HG03460 (cell line): ENCODE data around the gene BTG1.

Experiments used
- ATAC-seq: cut with Tn5 transposase; IDR thresholded peaks from one replicate; pipeline ENCODE4 v1.9.1; 2021; ENCODE audit not compliant: unreplicated experiment

Gene BTG1

DNA sequence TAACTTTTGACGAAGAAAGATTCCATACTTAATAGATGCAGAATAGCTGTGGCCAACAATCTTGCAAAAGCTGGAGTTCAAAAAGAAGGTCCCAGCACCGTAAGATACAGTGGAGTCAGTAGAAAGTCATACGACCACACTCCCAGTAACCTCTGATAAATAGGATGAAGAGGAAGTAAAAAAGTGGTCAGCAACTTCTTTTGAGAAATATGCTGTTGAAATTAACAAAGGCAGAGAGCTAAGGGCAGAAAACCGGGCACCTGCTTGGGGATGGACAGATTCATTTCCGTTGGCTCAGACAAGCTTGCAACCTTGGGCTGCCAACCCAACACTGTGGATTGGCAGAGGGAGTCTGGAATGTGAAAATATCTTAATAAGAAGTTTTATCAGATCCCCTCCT lies 40.0 kb downstream of the BTG1 start:
- ATAC-seq: no peak

- no peak for ATAC-seq
Measured at GRCh38 chr12:92105110-92105509, 40.5 kb downstream of the BTG1 start.

- ATAC-seq: no peak
Measured at GRCh38 chr12:92102606-92103005, 43.0 kb downstream of the BTG1 start.

DNA sequence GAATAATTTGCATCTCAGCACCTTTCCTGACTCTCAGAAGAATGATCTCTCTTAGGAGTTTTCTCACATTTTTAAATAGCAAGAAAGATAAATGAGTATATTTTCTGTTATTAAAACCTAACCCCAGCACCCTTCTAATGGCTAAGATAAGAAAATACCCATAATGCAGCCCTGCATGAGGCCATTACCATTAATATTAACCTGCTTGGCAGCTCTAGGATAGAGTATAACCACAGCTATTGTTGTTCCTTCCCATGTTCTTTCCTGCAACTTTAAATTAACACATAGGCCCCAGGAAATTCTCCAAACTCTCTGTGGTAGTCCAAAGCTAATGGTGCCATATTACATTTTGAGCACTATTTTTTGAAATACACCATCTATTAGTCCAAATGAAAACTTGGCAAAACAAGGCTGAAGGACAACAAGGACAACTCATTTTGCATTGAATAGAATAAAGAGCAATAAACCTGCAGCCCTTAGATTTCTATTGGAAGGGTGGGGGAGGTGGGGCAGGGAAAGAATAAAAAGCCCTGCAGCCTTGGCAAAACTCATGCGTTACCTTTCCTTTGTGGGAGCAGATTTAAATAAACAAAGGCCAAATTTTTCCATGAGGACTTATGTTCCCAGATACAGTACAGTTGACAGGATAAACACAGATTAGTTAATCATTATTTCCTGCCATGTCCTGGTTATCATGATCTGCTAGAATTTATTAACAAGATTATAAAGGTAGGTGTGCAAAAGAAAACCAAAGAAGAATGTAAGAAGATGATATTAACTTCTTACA lies 46.9 kb downstream of the BTG1 start:
- ATAC-seq: no peak

DNA sequence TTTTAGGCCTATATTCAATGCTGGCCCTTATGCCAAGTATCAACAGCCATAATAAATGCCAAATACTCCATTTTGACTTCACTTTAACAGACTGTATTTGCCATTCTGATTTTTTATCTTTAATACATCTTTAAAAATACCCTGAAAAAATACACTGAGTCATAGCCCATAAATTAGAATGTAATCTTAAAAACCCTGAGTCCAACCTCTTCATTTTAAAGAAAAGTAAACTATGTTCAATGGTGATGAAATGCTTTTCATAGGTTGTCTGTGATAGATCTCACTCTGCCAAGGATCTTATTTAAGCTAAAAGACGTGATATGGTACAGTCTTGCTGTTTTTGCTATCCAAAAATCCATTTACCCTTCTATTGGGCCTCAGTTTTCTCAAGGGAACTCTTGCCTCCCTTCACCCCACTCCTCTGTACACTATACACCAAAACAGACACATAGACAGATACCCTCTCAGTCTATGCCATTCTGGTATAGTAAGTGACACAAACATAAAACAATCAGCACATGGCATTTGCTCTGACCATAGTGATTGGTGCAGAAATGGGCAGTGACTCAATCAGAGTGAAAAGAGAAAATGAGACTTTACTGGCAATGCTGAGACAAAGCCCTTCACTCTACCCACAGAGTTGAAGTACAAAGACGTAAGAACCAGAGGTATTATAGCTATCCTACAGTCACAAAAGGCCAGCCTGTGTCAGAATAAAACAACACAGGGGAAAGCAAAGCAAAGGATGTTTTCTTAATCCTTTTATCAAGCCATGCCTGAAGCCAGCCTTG lies 49.1 kb downstream of the BTG1 start:
- ATAC-seq: no peak

GRCh38 chr12:92094751-92095161 lies 50.9 kb downstream of the BTG1 start:
- no peak for ATAC-seq

- peak; percentile 69 for ATAC-seq
Measured at GRCh38 chr12:92094301-92094700, 51.3 kb downstream of the BTG1 start.
